ENCODE results near the gene NPEPPS.

NPEPPS gene

GRCh38 chr17:47624727-47625068, 93.8 kb downstream of the NPEPPS start:
- TF ChIP-seq CTCF (conservative IDR thresholded peaks at IDR 0.05) (no peak), ZFX (IDR thresholded peaks at IDR 0.05) (no peak)
- H3K27ac ChIP-seq: no peak overlapping the region

DNA sequence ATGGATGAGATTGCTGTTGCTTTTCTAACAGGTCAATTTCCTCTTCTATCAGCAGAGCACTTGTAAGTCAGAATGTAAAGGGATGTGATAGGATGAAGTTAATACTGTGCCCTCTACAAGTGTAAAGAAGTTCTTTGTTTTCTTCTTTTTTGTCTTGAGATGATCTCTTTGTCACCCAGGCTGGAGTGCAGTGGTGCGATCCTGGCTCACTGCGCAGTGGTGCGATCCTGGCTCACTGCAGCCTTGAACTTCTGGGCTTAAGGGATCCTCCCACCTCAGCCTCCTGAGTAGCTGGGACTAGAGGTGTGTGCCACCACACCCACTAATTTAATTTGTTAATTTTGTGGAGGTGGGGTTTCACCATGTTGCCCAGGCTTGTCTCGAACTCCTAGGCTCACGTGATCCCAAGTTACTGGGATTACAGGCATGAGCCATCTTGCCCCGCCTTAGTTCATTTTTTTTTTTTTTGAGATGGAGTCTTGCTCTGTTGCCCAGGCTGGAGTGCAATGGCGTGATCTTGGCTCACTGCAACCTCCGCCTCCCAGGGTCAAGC, 97.2 kb downstream of the NPEPPS start:
- no peak overlapping the region for H3K27ac ChIP-seq
- TF ChIP-seq ZFX (IDR thresholded peaks at IDR 0.05) (no peak), CTCF (conservative IDR thresholded peaks at IDR 0.05) (no peak)

GRCh38 chr17:47629826-47630225, 98.9 kb downstream of the NPEPPS start:
- H3K27ac ChIP-seq: no peak overlapping the region
- no peak for TF ChIP-seq CTCF (conservative IDR thresholded peaks at IDR 0.05)
- no peak for TF ChIP-seq ZFX (IDR thresholded peaks at IDR 0.05)

- TF ChIP-seq CTCF (conservative IDR thresholded peaks at IDR 0.05): no peak
- TF ChIP-seq ZFX (IDR thresholded peaks at IDR 0.05): no peak
- H3K27ac ChIP-seq: no peak overlapping the region
Measured at GRCh38 chr17:47630614-47631013, 99.7 kb downstream of the NPEPPS start.

DNA sequence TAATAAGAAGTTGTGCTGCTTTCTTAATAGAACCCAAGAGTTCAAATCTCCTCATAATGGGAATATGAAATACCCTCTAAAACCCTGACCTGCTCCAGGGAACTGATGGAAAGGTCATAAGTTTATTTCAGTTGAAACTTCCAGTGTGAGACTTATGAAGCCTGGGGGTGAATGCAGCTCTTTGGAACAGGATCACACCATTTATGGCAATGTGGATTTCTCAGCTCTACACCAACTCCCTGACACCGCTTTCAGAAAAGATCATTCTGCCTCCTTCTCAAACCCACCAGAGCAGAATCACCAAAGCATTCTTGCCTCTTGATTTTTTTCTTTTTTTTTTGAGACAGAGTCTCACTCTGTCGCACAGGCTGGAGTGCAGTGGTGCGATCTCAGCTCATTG, 102.1 kb downstream of the NPEPPS start:
- TF ChIP-seq ZFX (IDR thresholded peaks at IDR 0.05): no peak
- no peak for TF ChIP-seq CTCF (conservative IDR thresholded peaks at IDR 0.05)
- no peak overlapping the region for H3K27ac ChIP-seq

GRCh38 chr17:47633996-47634395, 103.1 kb downstream of the NPEPPS start:
- H3K27ac ChIP-seq: no peak overlapping the region
- no peak for TF ChIP-seq ZFX (IDR thresholded peaks at IDR 0.05)
- TF ChIP-seq CTCF (conservative IDR thresholded peaks at IDR 0.05): no peak

GRCh38 chr17:47634870-47635269, 104.0 kb downstream of the NPEPPS start:
- no peak for TF ChIP-seq CTCF (conservative IDR thresholded peaks at IDR 0.05)
- TF ChIP-seq ZFX (IDR thresholded peaks at IDR 0.05): no peak
- H3K27ac ChIP-seq: no peak overlapping the region
